HepG2 (cell line): ENCODE measurements around the gene ACSS1. TPM values are rescaled to one million over a fixed set of nuclear protein-coding genes. Genes with fewer than 3 reads are reported as not detected.

ENCODE experiments used
- BRD4 ChIP-seq: sonication (generic); formaldehyde crosslinking; IDR thresholded peaks from 2 replicates; pipeline ENCODE4 v1.4.0; 2020; ENCODE audit warnings: missing genetic modification reagents
- CBX1 ChIP-seq: IDR thresholded peaks from one replicate; pipeline ENCODE4 v1.6.1; 2016; ENCODE audit warnings: antibody characterized with exemption, low read depth
- KAT7 ChIP-seq: IDR thresholded peaks from 2 replicates; pipeline ENCODE4 v1.6.1; 2018; ENCODE audit warnings: borderline replicate concordance, missing compliant biosample characterization
- KAT8 ChIP-seq: IDR thresholded peaks from 2 replicates; pipeline ENCODE4 v1.6.1; 2016; ENCODE audit warnings: missing genetic modification reagents, missing compliant biosample characterization
- MXI1 ChIP-seq: IDR thresholded peaks from 3 replicates; pipeline ENCODE4 v1.6.1; 2012; ENCODE audit warnings: low read depth, low read length, inconsistent platforms, borderline replicate concordance
- RARA ChIP-seq: IDR thresholded peaks from 2 replicates; pipeline ENCODE4 v1.6.1; 2016; ENCODE audit warnings: missing genetic modification reagents, missing compliant biosample characterization
- U2AF2 ChIP-seq: fragments of 200-400 bp; formaldehyde crosslinking; IDR thresholded peaks from 2 replicates; pipeline ENCODE4 v1.6.1; 2017; ENCODE audit warnings: low read depth, mild to moderate bottlenecking, low read length
- ZNF232 ChIP-seq: sonication (generic); formaldehyde crosslinking; IDR thresholded peaks from 2 replicates; pipeline ENCODE4 v1.4.0; 2020; ENCODE audit warnings: missing genetic modification reagents, borderline replicate concordance
- ZNF382 ChIP-seq: sonication (generic); formaldehyde crosslinking; IDR thresholded peaks from 2 replicates; pipeline ENCODE4 v1.5.0; 2020; ENCODE audit warnings: missing genetic modification reagents, mild to moderate bottlenecking, borderline replicate concordance
- ZNF556 ChIP-seq: sonication (generic); formaldehyde crosslinking; IDR thresholded peaks from 2 replicates; pipeline ENCODE4 v1.4.0; 2020; ENCODE audit warnings: mild to moderate bottlenecking, missing genetic modification reagents, borderline replicate concordance
- ZSCAN20 ChIP-seq: sonication (generic); formaldehyde crosslinking; IDR thresholded peaks from 2 replicates; pipeline ENCODE4 v1.4.0; 2020; ENCODE audit warnings: missing genetic modification reagents, mild to moderate bottlenecking, borderline replicate concordance
- polyA plus RNA-seq, 8 experiments: library from polyadenylated mRNA; depleted of rRNA in 3 of 8; stranded (reverse) in 7 of 8; unstranded in 1 of 8; fragments of >200 nt; fragmentation: Illumina TruSeq in 4 of 8; extraction: Trizol in 4 of 8; gene quantifications; 2 replicates each; pipeline versions ENCODE4 v1.2.1 to v1.2.3, GENCODE V29; 2011 to 2016; ENCODE audit warnings: low read depth in 4 of 8, missing spikeins in 1 of 8, mixed read lengths in 1 of 8; ENCODE audit not compliant: insufficient read depth in 1 of 8
- total RNA-seq, 5 experiments: library from RNA; depleted of rRNA; stranded (reverse); fragments of >200 nt; fragmentation: Illumina TruSeq; extraction: Trizol; gene quantifications; 2 replicates each; pipeline ENCODE4 v1.2.3, GENCODE V29; 2016; ENCODE audit warnings: low read depth in 1 of 5
- TF ChIP-seq, protein P1 (sequence below): sonication (generic); formaldehyde crosslinking; IDR thresholded peaks from 2 replicates; pipeline ENCODE4 v1.4.0; 2020; ENCODE audit warnings: low read depth, mild to moderate bottlenecking, missing genetic modification reagents
- TF ChIP-seq, protein P2 (sequence below): sonication (generic); formaldehyde crosslinking; IDR thresholded peaks from 2 replicates; pipeline ENCODE4 v1.8.0; 2022; ENCODE audit warnings: missing genetic modification reagents, mild to moderate bottlenecking, moderate library complexity, borderline replicate concordance
- TF ChIP-seq, protein P3 (sequence below): sonication (generic); formaldehyde crosslinking; IDR thresholded peaks from 2 replicates; pipeline ENCODE4 v1.4.0; 2020; ENCODE audit warnings: low read depth, mild to moderate bottlenecking, missing genetic modification reagents
- TF ChIP-seq, protein P4 (sequence below): sonication (generic); formaldehyde crosslinking; IDR thresholded peaks from 2 replicates; pipeline ENCODE4 v1.8.0; 2022; ENCODE audit warnings: missing genetic modification reagents, mild to moderate bottlenecking, inconsistent platforms, borderline replicate concordance
- TF ChIP-seq, protein P5 (sequence below): sonication (generic); formaldehyde crosslinking; IDR thresholded peaks from 2 replicates; pipeline ENCODE4 v1.8.0; 2023; ENCODE audit warnings: mild to moderate bottlenecking, missing genetic modification reagents
- TF ChIP-seq, protein P6 (sequence below): sonication (generic); formaldehyde crosslinking; IDR thresholded peaks from 2 replicates; pipeline ENCODE4 v1.8.0; 2022; ENCODE audit warnings: mild to moderate bottlenecking, missing genetic modification reagents
- TF ChIP-seq, protein P7 (sequence below): IDR thresholded peaks from 2 replicates; pipeline ENCODE4 v1.6.1; 2016; ENCODE audit warnings: missing compliant biosample characterization, missing genetic modification reagents, borderline replicate concordance

Gene ACSS1
- total and polyA plus RNA-seq, 2 of the 13 experiments (the other 11 are each of a cell fraction or from before 2014, with no cell fraction given): 15.2 to 41.6 TPM

DNA sequence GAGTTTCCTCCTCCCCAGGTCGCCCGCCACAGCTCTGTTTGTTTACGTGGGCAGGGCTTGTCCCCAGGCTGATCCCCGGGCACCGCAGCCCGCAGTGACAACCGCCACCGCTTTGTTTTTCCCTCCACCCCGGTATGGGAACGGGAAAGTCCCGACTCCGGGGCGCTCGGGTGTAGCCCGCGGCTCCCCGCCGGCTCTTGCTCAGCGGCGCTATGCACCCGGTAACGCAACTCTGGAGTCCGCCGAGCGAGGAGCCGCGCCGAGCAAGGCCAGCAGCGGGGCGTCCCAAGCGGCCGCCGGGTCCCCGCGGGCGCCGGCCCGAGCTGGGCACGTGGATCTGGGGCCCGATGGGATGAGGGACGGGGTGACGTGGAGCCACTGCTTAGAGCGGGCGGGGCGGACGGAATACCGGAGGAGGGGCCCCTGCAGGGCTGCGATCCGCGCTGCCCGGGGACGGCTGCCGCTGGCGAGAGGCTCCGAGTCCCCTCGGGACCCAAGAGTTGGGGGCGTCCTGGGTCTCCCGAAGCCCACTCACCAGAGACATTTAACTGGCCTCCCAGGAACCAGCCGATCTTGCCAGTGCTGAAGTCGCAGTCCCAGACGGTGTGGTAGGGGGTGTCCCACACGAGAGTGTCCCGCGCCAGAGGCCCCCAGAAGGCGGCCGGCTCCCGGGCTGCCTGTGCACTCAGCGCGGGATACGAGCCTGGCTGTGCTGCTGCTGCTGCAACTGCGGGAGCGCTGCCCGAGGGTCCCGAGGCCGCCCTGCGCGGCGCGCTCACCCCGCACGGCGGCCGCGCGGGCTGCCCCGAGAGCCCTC lies 497 bp downstream of the ACSS1 start (continued):
- peak; percentile 69; the same call in 1 of the 2 replicates for TF ChIP-seq KAT7 (CRISPR knock-in tag)
- no peak for TF ChIP-seq ZNF382
- TF ChIP-seq, protein P1, sequence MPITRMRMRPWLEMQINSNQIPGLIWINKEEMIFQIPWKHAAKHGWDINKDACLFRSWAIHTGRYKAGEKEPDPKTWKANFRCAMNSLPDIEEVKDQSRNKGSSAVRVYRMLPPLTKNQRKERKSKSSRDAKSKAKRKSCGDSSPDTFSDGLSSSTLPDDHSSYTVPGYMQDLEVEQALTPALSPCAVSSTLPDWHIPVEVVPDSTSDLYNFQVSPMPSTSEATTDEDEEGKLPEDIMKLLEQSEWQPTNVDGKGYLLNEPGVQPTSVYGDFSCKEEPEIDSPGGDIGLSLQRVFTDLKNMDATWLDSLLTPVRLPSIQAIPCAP (CRISPR knock-in tag): 0 out of 2 replicates have a peak, but pooled peaks have one; percentile 82
- TF ChIP-seq CBX1: no peak
- TF ChIP-seq, protein P2, sequence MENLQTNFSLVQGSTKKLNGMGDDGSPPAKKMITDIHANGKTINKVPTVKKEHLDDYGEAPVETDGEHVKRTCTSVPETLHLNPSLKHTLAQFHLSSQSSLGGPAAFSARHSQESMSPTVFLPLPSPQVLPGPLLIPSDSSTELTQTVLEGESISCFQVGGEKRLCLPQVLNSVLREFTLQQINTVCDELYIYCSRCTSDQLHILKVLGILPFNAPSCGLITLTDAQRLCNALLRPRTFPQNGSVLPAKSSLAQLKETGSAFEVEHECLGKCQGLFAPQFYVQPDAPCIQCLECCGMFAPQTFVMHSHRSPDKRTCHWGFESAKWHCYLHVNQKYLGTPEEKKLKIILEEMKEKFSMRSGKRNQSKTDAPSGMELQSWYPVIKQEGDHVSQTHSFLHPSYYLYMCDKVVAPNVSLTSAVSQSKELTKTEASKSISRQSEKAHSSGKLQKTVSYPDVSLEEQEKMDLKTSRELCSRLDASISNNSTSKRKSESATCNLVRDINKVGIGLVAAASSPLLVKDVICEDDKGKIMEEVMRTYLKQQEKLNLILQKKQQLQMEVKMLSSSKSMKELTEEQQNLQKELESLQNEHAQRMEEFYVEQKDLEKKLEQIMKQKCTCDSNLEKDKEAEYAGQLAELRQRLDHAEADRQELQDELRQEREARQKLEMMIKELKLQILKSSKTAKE (CRISPR knock-in tag): no peak
- TF ChIP-seq ZSCAN20 (CRISPR knock-in tag): peak; percentile 80; the same call in 1 of the 2 replicates
- TF ChIP-seq ZNF232 (CRISPR knock-in tag): peak; percentile 80; the same call in 1 of the 2 replicates
- no peak for TF ChIP-seq MXI1
- peak; percentile 29; the same call in 1 of the 2 replicates for TF ChIP-seq KAT8 (CRISPR knock-in tag)
- TF ChIP-seq, protein P3, sequence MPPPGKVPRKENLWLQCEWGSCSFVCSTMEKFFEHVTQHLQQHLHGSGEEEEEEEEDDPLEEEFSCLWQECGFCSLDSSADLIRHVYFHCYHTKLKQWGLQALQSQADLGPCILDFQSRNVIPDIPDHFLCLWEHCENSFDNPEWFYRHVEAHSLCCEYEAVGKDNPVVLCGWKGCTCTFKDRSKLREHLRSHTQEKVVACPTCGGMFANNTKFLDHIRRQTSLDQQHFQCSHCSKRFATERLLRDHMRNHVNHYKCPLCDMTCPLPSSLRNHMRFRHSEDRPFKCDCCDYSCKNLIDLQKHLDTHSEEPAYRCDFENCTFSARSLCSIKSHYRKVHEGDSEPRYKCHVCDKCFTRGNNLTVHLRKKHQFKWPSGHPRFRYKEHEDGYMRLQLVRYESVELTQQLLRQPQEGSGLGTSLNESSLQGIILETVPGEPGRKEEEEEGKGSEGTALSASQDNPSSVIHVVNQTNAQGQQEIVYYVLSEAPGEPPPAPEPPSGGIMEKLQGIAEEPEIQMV: 0 out of 2 replicates have a peak, but pooled peaks have one; percentile 32
- TF ChIP-seq, protein P4, sequence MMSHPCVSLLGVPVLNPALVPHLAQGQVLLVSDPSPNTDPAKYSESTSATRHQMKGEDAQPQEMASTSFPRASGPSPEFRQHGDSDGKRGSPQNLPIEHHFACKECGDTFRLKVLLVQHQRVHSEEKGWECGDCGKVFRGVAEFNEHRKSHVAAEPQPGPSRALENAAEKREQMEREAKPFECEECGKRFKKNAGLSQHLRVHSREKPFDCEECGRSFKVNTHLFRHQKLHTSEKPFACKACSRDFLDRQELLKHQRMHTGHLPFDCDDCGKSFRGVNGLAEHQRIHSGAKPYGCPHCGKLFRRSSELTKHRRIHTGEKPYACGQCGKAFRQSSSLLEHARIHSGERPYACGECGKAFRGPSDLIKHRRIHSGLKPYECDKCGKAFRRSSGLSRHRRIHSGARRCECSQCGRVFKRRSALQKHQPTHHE (CRISPR knock-in tag): peak; percentile 26; the same call in 1 of the 2 replicates
- TF ChIP-seq, protein P5, sequence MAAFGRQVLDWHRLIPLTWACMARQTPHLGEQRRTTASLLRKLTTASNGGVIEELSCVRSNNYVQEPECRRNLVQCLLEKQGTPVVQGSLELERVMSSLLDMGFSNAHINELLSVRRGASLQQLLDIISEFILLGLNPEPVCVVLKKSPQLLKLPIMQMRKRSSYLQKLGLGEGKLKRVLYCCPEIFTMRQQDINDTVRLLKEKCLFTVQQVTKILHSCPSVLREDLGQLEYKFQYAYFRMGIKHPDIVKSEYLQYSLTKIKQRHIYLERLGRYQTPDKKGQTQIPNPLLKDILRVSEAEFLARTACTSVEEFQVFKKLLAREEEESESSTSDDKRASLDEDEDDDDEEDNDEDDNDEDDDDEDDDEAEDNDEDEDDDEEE (CRISPR knock-in tag): peak; percentile 21; the same call in 1 of the 2 replicates
- TF ChIP-seq ZNF556 (CRISPR knock-in tag): 0 out of 2 replicates have a peak, but pooled peaks have one; percentile 20
- TF ChIP-seq RARA: 0 out of 2 replicates have a peak, but pooled peaks have one; percentile 12
- TF ChIP-seq, protein P6, sequence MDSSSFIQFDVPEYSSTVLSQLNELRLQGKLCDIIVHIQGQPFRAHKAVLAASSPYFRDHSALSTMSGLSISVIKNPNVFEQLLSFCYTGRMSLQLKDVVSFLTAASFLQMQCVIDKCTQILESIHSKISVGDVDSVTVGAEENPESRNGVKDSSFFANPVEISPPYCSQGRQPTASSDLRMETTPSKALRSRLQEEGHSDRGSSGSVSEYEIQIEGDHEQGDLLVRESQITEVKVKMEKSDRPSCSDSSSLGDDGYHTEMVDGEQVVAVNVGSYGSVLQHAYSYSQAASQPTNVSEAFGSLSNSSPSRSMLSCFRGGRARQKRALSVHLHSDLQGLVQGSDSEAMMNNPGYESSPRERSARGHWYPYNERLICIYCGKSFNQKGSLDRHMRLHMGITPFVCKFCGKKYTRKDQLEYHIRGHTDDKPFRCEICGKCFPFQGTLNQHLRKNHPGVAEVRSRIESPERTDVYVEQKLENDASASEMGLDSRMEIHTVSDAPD (CRISPR knock-in tag): no peak
- no peak for TF ChIP-seq U2AF2
- TF ChIP-seq BRD4 (CRISPR knock-in tag): peak; percentile 43; the same call in 1 of the 2 replicates
- TF ChIP-seq, protein P7, sequence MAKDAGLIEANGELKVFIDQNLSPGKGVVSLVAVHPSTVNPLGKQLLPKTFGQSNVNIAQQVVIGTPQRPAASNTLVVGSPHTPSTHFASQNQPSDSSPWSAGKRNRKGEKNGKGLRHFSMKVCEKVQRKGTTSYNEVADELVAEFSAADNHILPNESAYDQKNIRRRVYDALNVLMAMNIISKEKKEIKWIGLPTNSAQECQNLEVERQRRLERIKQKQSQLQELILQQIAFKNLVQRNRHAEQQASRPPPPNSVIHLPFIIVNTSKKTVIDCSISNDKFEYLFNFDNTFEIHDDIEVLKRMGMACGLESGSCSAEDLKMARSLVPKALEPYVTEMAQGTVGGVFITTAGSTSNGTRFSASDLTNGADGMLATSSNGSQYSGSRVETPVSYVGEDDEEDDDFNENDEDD: peak; percentile 80; the same call in 1 of the 2 replicates
